NCI-H226 (cell line): ENCODE results near the gene TERB1.
A peak's percentile ranks its signal among the peaks of the same experiment; 100 is the strongest.
"Not testable (repeated sequence)": the region's sequence is repeated elsewhere in the genome, so short reads cannot be mapped to it uniquely, and the experiment has no call there.

ENCODE experiments used
- DNase-seq: peaks from one replicate; pipeline ENCODE4 v3.0.0-alpha.2; 2015

TERB1 gene

DNA sequence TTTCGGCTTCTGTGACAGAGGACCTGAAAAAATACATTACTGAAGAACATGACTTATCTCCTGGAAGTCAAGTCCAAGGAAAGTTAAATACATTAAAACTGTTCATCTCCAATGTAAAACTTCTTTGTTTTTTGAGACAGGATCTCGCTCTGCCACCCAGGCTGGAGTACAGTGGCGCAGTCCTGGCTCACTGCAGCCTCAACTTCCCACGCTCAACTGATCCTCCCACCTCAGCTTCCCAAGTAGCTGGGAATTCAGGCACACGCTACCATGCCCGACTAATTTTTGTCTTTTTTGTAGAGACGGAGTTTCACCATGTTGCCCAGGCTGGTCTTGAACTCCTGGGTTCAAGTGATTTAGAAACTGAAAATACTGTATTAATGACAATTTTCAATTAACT is 9.7 kb upstream of the TERB1 start:
- no peak for DNase-seq

- no peak for DNase-seq
These were observed 9.0 kb upstream of the TERB1 start for GRCh38 chr16:66810391-66810790.

DNA sequence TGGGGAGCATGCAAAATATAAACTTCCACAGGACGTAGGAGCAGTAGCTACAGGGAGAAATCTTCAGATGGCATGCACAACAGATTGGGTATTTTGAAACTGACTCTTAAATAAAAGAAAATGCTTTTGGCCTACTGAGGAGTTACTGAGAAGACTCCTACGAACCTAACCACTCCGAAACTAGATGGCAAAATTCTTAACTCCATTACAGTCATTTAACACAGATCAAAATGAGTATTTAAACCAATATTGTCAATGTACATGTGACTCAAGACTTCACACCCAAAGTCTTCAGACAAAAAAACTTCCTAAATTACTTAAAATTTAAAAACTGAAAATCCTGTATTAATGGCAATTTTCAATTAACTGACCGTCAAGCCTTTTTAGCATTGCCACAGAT is 8.4 kb upstream of the TERB1 start:
- DNase-seq, result no peak

DNA sequence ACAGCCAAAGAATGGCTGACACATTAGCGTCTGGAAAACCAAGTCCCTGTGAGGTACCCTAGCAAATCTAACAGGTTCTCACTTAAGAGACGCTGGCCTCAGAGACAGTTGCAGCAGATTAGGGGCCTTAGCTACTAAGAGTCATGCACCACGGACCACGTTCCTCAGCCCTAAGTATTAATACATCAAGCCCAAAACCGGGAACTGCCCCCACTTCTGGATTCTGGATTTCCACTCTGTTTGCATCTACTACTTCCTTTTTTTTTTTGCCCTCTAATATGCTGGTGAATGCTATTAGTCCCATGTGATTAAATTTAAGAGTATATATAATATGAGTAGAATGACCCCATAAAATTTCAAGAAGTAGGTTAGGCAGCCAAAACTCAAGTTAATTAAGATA is 775 bp upstream of the TERB1 start:
- no peak for DNase-seq

- no peak for DNase-seq
These were observed 528 bp downstream of the TERB1 start for GRCh38 chr16:66800856-66801255.

DNA sequence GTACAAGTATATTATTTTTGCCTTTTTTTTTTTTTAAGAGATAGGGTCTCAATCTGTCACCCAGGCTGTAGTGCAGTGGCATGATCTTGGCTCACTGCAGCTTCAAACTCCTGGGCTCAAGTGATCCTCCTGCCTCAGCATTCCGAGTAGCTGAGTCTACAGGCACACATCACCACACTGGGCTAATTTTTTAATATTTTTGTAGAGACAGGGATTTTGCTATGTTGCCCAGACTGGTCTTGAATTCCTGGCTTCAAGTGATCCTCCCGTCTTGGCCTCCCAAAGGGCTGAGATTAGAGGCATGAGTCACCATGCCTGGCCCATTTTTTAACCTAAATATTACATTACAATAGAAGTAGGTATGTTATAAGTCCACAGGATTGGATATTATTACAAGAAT is 3.2 kb downstream of the TERB1 start:
- peak; percentile 70 for DNase-seq

GRCh38 chr16:66793984-66794383 is 7.4 kb downstream of the TERB1 start:
- DNase-seq, result not testable (repeated sequence)

DNA sequence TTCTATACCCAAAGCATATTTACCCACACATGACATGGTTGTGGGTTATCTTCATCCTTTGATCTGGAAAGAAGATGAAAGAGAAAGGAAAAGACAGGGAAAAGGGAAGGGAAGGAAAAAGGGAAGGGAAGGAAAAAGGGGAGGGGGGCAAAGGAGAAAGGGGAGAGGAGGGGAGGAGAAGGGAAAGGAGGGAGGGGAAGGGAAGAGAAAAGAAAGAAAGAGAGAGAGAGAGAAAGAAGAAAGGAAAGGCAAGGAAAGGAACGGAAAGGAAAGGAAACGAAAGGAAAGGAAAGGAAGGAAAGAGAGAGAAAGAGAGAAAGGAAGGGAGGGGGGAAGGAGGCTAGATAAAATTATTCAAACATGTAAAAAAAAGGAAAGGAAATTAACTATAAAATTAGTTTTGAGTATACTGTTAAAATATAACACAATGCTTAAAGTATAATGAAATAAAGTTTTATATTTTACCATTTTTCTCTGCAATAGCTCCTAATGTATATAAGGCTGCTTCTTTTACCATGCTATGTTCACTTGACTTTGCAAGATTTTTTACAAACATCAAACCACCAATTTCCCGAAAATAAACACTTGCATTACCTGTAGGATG is 11.2 kb downstream of the TERB1 start:
- DNase-seq, result no peak

- DNase-seq, result no peak
These were observed 14.0 kb downstream of the TERB1 start for GRCh38 chr16:66787427-66787826.

GRCh38 chr16:66786551-66786950 is 14.8 kb downstream of the TERB1 start:
- no peak for DNase-seq

GRCh38 chr16:66776457-66776856 is 24.9 kb downstream of the TERB1 start:
- DNase-seq, result no peak

- DNase-seq, result no peak
These were observed 26.4 kb downstream of the TERB1 start for GRCh38 chr16:66774981-66775380.

DNA sequence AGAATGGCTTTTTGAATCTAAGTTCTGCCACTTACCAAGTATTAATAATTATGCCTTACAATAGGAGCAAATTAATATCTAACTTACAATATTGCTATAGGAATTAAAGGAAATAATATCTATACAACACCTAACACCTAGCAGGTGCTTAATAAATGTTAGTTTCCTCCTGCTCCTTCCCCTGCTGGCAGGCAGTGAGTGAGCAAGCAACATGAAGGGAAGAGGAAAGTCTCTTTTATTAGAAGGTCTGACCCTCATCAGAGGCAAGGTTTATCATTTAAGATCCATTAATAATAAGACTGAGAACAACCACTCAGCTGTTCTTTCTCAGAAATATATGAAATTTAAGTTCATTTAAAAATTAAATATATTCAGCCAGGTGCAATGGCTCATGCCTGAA is 43.3 kb downstream of the TERB1 start:
- no peak for DNase-seq

DNA sequence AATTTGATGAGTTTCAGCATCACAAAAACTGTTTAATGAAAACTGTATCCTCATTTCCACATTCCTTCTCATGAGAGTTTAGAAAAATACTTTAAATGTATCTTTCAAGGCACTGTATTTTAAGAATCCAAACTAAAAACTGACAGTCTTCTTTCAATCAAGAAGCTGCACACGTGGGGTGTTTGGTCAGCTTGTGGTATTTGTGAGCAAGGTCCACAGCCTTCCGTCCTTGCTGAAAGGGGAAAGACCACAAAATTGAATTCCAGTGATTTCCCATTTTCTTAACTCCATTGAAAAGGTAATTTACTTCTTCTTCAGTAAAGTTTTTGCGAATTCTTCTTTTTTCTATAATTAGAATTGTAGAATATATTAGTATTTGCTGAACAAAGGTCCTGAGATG is 46.6 kb downstream of the TERB1 start:
- DNase-seq, result no peak

- no peak for DNase-seq
These were observed 47.2 kb downstream of the TERB1 start for GRCh38 chr16:66754211-66754610.

DNA sequence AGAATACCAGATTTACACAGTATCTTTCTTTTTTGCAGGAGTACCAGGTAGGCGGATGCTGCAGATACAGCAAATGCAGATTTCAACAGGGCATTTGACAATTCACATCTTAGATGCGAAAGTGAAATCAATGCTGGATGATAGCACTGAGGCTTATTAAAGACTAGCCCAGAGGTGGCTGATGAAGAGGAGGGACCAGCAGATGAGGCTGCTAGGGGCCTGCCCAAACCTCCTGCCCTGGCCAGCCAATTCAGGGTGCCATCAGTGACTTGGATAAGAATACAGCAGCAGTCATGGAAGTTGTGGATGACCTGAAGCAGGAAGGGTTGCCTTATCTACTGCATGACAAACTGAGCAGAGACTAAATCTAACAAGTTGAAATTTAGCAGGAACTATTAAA is 48.4 kb downstream of the TERB1 start:
- no peak for DNase-seq

DNA sequence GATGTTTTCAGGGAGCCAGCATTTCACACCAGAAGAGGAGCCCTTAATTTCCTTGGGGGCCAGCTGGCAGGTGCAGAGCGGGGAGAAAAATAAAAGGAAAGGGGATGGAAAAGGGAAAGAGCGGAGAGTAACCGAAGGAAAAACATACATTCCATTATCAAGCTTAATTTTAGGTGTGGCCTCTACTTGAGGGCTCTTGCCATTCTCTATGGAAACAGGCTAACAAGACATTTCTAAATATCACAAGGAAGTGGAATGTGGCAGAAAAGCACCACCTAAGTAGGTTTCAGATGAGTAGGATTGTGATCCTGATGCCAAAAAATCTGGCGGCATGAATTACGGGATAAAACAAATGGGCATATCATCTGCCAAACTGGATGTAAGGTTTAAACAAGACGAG is 49.0 kb downstream of the TERB1 start:
- no peak for DNase-seq

DNA sequence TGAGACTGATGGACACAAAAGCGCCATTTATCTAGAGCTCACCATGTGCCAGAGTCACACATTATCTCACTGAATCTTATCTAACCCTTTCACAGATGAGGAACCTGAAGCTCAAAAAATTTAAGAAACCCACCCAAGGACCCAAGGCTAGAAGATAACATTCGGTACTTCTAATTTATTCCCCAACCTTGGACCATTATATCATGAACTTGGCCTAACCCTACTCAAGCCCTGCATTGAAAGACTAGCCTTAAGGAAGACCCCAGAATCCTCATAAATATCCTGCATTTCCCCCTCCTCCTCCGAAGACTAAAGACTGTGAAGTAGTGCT is 49.4 kb downstream of the TERB1 start:
- no peak for DNase-seq

- peak; percentile 49 for DNase-seq
These were observed 49.9 kb downstream of the TERB1 start, which contains the start of gene DYNC1LI2 for GRCh38 chr16:66751303-66751991. DYNC1LI2 (minus strand) TSS chr16:66751609; CDS start chr16:66751591, 18 bp downstream.

- no peak for DNase-seq
These were observed 50.4 kb downstream of the TERB1 start for GRCh38 chr16:66751053-66751302.

GRCh38 chr16:66750279-66751052 is 50.9 kb downstream of the TERB1 start:
- DNase-seq, result no peak

DNA sequence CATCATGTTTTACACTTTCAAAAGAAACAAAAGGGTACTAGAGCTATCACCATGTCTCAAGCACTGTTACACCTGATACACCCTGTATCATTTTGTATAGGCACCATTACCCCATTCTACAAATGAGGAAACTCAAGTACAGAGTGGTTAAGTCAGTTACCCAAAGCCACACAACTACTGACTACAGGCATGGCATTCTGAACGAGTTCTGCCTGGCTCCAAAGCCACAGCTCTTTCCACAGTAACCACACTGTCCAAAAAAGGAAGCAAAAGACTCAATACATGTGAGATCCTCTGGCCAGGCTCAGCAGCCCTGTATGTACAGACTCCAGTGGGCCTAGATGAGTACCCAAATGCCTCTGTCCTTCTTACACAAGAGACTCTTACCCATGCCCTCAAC is 54.7 kb downstream of the TERB1 start:
- no peak for DNase-seq

GRCh38 chr16:66746048-66746447 is 55.3 kb downstream of the TERB1 start:
- no peak for DNase-seq

DNA sequence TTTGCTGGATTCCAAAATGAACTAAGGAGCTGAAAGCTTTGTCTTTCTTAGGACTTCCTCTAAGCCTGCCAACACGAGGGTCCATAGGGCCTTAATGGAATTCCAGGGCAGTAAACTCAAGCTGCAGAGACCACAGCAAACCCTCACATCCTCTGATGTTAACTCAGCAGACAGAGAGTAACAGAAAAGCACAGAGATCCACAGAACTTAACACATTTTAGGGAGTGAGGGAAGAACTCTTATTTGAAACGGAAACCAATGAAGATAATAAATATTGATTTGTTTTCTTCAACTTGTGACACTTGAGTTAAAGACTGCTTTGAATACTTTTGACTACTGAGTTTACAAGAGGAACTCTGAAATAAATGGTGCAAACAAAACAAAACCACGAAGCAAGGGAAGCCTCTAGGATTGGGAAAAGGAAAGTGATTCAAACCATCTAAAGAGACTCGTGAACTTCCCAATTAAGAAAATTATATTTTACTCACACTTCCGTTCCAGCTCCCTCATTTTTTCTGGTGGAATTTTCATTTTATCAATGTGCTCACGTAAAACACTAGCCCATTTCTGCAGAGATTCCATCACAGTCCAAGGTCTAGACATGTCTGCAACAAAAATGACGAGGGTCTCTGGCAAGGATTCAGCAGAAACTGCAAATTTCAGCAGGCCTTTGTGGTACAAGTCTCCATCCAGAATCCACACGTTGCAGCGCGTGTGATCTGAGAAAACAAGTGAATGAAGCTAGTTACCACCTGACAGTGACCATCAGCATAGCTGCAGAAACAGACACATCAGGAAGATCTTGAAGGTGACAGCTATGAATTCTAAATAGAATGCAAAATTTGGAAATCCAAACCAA is 59.2 kb downstream of the TERB1 start:
- no peak for DNase-seq
